ENCODE results near the gene ECHDC3. TPM values are rescaled to one million over a fixed set of nuclear protein-coding genes. Genes with fewer than 3 reads are reported as not detected.
A peak's percentile ranks its signal among the peaks of the same experiment; 100 is the strongest.

Gene ECHDC3
- total RNA-seq, 2 donors from 2014 or later: 12.9 to 13.6 TPM

DNA sequence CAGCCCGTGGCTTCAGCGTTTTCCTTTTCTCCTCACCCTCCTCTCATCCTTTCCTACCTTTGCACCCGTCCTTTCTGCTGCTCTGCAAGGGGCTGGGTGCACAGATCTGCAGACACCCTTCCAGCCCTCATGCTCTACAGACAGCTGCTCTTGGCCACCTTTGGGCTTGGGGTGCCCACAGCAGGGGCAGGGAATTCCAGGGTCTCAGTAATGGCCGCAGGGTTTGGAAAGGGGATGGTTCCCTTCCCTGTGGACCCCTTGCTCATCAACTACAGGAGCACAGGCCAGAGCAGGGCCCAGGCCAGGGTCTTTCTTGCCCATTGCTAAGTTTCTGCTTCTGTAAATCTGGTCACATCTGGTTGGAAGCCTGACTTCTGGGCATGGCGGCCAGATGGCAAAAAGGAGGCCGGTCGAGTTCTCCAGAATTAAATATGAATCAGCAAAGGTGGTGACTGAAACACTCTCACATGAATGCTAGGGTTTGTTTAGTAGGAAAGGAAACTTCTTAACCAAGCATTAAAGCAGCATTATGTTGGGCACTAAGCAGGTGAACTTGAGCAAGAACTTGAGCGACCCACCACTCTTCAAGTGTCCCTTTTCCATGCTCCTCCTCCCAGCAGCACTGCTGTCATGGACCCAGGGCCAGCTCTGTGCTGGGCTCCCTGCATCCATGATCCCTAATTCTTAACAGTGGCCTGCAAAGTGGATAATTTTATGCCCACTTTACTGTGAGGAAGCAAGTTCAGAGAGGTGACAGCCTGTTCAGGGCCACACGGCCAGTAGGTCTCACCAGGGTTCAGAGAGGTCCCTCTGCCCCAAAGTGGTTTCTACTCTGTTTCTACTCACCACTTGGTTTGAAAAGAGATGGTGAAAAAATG, 1.5 kb downstream of the ECHDC3 start:
- peaks cover 4% of the 10 kb centered on the region for H3K27me3 ChIP-seq (ENCODE audit: control insufficient read depth, insufficient read depth, low read length, poor library complexity, severe bottlenecking)
- Mint-ChIP-seq H3K4me1 (peaks cover 2% of the 10 kb centered on the region), H3K36me3 (ENCODE audit: low read depth) (peaks cover 10% of the 10 kb centered on the region), H3K4me3 (peak overlapping the region; percentile 46), H3K27ac (no peak overlapping the region), H3K9me3 (peaks cover 6% of the 10 kb centered on the region), H3K27me3 (ENCODE audit: insufficient read depth) (peaks cover 15% of the 10 kb centered on the region)
- DNase-seq: no peak
- H3K9ac ChIP-seq (ENCODE audit: extremely low read depth, low read length, poor library complexity, severe bottlenecking): no peak overlapping the region
- WGBS, 2 experiments (ENCODE audit: insufficient coverage in 1 of 2, insufficient read length in 1 of 2): 70 to 83% methylated on average over 4 to 9 of the region's 9 CpGs
- H3K9me3 ChIP-seq (ENCODE audit: control insufficient read depth, low read length): no peaks in the 10 kb centered on the region
- no peaks in the 10 kb centered on the region for H3K4me1 ChIP-seq (ENCODE audit: control insufficient read depth, insufficient read depth, low read length)
- TF ChIP-seq, protein P1, sequence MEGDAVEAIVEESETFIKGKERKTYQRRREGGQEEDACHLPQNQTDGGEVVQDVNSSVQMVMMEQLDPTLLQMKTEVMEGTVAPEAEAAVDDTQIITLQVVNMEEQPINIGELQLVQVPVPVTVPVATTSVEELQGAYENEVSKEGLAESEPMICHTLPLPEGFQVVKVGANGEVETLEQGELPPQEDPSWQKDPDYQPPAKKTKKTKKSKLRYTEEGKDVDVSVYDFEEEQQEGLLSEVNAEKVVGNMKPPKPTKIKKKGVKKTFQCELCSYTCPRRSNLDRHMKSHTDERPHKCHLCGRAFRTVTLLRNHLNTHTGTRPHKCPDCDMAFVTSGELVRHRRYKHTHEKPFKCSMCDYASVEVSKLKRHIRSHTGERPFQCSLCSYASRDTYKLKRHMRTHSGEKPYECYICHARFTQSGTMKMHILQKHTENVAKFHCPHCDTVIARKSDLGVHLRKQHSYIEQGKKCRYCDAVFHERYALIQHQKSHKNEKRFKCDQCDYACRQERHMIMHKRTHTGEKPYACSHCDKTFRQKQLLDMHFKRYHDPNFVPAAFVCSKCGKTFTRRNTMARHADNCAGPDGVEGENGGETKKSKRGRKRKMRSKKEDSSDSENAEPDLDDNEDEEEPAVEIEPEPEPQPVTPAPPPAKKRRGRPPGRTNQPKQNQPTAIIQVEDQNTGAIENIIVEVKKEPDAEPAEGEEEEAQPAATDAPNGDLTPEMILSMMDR (conservative IDR thresholded peaks at IDR 0.05): no peak
- H3K36me3 ChIP-seq (ENCODE audit: control insufficient read depth, insufficient read depth, low read length): no peaks in the 10 kb centered on the region
- H3K4me3 ChIP-seq (ENCODE audit: low read length): no peak overlapping the region
- H3K27ac ChIP-seq (ENCODE audit: low read depth, low read length): no peak overlapping the region

- TF ChIP-seq, protein P1 (conservative IDR thresholded peaks at IDR 0.05): no peak
- peaks cover 18% of the 10 kb centered on the region for H3K36me3 Mint-ChIP-seq (ENCODE audit: low read depth)
- no peak for DNase-seq
- Histone ChIP-seq H3K4me3 (ENCODE audit: low read length) (no peak overlapping the region), H3K27ac (ENCODE audit: low read depth, low read length) (no peak overlapping the region), H3K9me3 (ENCODE audit: control insufficient read depth, low read length) (no peaks in the 10 kb centered on the region), H3K4me1 (ENCODE audit: control insufficient read depth, insufficient read depth, low read length) (no peaks in the 10 kb centered on the region), H3K36me3 (ENCODE audit: control insufficient read depth, insufficient read depth, low read length) (no peaks in the 10 kb centered on the region), H3K9ac (ENCODE audit: extremely low read depth, low read length, poor library complexity, severe bottlenecking) (no peak overlapping the region), H3K27me3 (ENCODE audit: control insufficient read depth, insufficient read depth, low read length, poor library complexity, severe bottlenecking) (peaks cover 4% of the 10 kb centered on the region)
- H3K4me3 Mint-ChIP-seq: no peak overlapping the region
- WGBS, 2 experiments (ENCODE audit: insufficient coverage in 1 of 2, insufficient read length in 1 of 2): 81% methylated on average over 6 of the region's 6 CpGs; no CpG with 5 or more reads in 1 of the 2 experiments
- peaks cover 2% of the 10 kb centered on the region for H3K4me1 Mint-ChIP-seq
- no peak overlapping the region for H3K27ac Mint-ChIP-seq
- peaks cover 4% of the 10 kb centered on the region for H3K9me3 Mint-ChIP-seq
- peaks cover 15% of the 10 kb centered on the region for H3K27me3 Mint-ChIP-seq (ENCODE audit: insufficient read depth)
These were observed 2.9 kb downstream of the ECHDC3 start for GRCh38 chr10:11745045-11745444.

DNA sequence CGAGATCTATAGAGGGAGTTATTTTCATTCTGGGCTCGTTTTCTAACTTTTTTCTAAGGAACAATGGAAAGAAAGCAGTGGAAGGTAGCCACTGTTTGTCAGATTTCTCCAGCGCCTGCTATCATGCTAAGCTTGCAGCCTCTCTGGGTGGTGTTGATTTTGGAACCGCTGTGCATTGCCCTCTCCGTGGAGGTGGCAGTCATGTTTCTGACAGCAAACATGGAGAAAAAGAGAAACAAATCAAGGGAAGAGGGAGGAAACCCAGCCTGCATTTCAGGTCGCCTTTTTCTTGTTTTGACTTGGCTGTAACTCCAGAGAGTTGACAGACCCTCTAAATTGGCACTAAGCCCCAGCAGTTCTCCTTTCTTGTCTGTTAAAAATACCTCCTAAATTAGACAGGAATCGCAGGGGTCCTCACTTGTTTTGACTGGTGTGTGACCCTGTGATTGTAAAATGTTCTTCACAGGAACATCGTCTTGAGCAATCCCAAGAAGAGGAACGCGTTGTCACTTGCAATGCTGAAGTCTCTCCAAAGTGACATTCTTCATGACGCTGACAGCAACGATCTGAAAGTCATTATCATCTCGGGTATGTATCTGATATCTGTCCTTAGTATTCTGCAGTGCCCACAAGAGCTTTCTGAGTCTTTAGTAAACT, 4.8 kb downstream of the ECHDC3 start:
- H3K4me3 Mint-ChIP-seq: no peak overlapping the region
- H3K36me3 Mint-ChIP-seq (ENCODE audit: low read depth): peaks cover 29% of the 10 kb centered on the region
- Histone ChIP-seq H3K27ac (ENCODE audit: low read depth, low read length) (no peak overlapping the region), H3K9me3 (ENCODE audit: control insufficient read depth, low read length) (no peaks in the 10 kb centered on the region), H3K9ac (ENCODE audit: extremely low read depth, low read length, poor library complexity, severe bottlenecking) (no peak overlapping the region), H3K27me3 (ENCODE audit: control insufficient read depth, insufficient read depth, low read length, poor library complexity, severe bottlenecking) (no peaks in the 10 kb centered on the region), H3K4me3 (ENCODE audit: low read length) (no peak overlapping the region), H3K36me3 (ENCODE audit: control insufficient read depth, insufficient read depth, low read length) (no peaks in the 10 kb centered on the region), H3K4me1 (ENCODE audit: control insufficient read depth, insufficient read depth, low read length) (no peaks in the 10 kb centered on the region)
- 81 to 87% methylated on average over 11 to 13 of the region's 13 CpGs for WGBS, 2 experiments (ENCODE audit: insufficient coverage in 1 of 2, insufficient read length in 1 of 2)
- peaks cover 2% of the 10 kb centered on the region for H3K4me1 Mint-ChIP-seq
- H3K27me3 Mint-ChIP-seq (ENCODE audit: insufficient read depth): peaks cover 6% of the 10 kb centered on the region
- H3K27ac Mint-ChIP-seq: no peak overlapping the region
- H3K9me3 Mint-ChIP-seq: no peaks in the 10 kb centered on the region
- no peak for DNase-seq
- TF ChIP-seq, protein P1 (conservative IDR thresholded peaks at IDR 0.05): no peak

Data from endodermal cell (in vitro differentiated cells).